HCT116 (cell line): ENCODE measurements around the gene RTL1. TPM values are rescaled to one million over a fixed set of nuclear protein-coding genes. Genes with fewer than 3 reads are reported as not detected.

Experiments
- ATAC-seq: fragments of 200-7000 bp; cut with Tn5 transposase; 2 replicates; pipeline ENCODE4 v1.9.1; 2020; ENCODE audit warnings: mild to moderate bottlenecking, moderate library complexity
- BruUV-seq: library from RNA; stranded (reverse); fragments of 400-500 nt; replicated peaks from 2 replicates; lab custom pipeline; 2021; lab: Mats Ljungman, UMichigan
- CTCF ChIA-PET: fragments of 300-600 bp; sonication (Branson Sonifier 250); formaldehyde crosslinking; loops from one replicate; lab custom pipeline; 2021; ENCODE audit warnings: antibody characterized with exemption; lab: Charles Lee
- POLR2A ChIA-PET: fragments of 300-600, 350-600 bp; sonication (Branson Sonifier 250); formaldehyde crosslinking; loops from one replicate; lab custom pipeline; 2021; ENCODE audit warnings: antibody characterized with exemption; lab: Charles Lee
- RAD21 ChIA-PET, 2 experiments: fragments of 300-600 bp; sonication (Branson Sonifier 250); formaldehyde crosslinking; loops; one replicate each; lab custom pipeline; 2023; ENCODE audit warnings: low total read pairs in 2 of 2; ENCODE audit not compliant: uncharacterized antibody in 2 of 2, unreplicated experiment in 2 of 2, low non-redundant PET in 1 of 2; lab: Charles Lee
- DNase-seq: peaks from one replicate; pipeline ENCODE4 v3.0.0-alpha.2; 2010; ENCODE audit warnings: low read depth, low spot score
- H2AFZ ChIP-seq: fragments of 200-600 bp; shearing (Covaris generic), sonication (generic); 2 replicates; pipeline ENCODE4 v1.6.1; 2017; ENCODE audit warnings: low read depth, mixed run types, mixed read lengths, antibody characterized with exemption, low read length; ENCODE audit not compliant: poor library complexity, severe bottlenecking
- H3K27ac ChIP-seq: 2 replicates; pipeline ENCODE4 v1.5.1; 2012; ENCODE audit warnings: low read depth, low read length
- H3K27me3 ChIP-seq: fragments of 200-600 bp; sonication (generic); 2 replicates; pipeline ENCODE4 v1.6.1; 2016; ENCODE audit warnings: mixed run types, low read length, mixed read lengths; ENCODE audit not compliant: insufficient read depth
- H3K36me3 ChIP-seq, 2 experiments: fragments of 200-500 bp in 1 of 2; fragments of 200-600 bp in 1 of 2; sonication (Bioruptor generic) in 1 of 2; sonication (generic) in 1 of 2; 2 replicates each; pipeline versions ENCODE4 v1.5.1 to v1.6.1; 2014 to 2016; ENCODE audit warnings: low read length in 2 of 2, inconsistent platforms in 1 of 2, mixed read lengths in 1 of 2, mixed run types in 1 of 2; ENCODE audit not compliant: insufficient read depth in 2 of 2, control insufficient read depth in 1 of 2
- H3K4me1 ChIP-seq, 2 experiments: fragments of 200-600 bp in 1 of 2; sonication (generic) in 1 of 2; 2 replicates each; pipeline versions ENCODE4 v1.5.1 to v1.6.1; 2012 to 2017; ENCODE audit warnings: low read length in 2 of 2, inconsistent platforms in 1 of 2, mild to moderate bottlenecking in 1 of 2, mixed read lengths in 1 of 2, mixed run types in 1 of 2, moderate library complexity in 1 of 2; ENCODE audit not compliant: insufficient read depth in 2 of 2, control insufficient read depth in 1 of 2
- H3K4me2 ChIP-seq: fragments of 200-600 bp; sonication (generic); 2 replicates; pipeline ENCODE4 v1.6.1; 2017; ENCODE audit warnings: mixed run types, low read length, mixed read lengths
- H3K4me3 ChIP-seq, 2 experiments: fragments of 200-600 bp in 1 of 2; sonication (generic) in 1 of 2; replicated peaks in 1 of 2; 2 replicates each; pipeline ENCODE4 v1.5.1; 2011 to 2016; ENCODE audit warnings: low read length in 2 of 2, control low read depth in 1 of 2, low read depth in 1 of 2, mild to moderate bottlenecking in 1 of 2, mixed read lengths in 1 of 2, mixed run types in 1 of 2
- H3K79me2 ChIP-seq: fragments of 200-600 bp; sonication (generic); 2 replicates; pipeline ENCODE4 v1.6.1; 2017; ENCODE audit warnings: mild to moderate bottlenecking, mixed run types, low read length, moderate library complexity, mixed read lengths; ENCODE audit not compliant: insufficient read depth
- H3K9ac ChIP-seq: fragments of 200-600 bp; sonication (generic); 2 replicates; pipeline ENCODE4 v1.6.1; 2016; ENCODE audit warnings: low read length, mixed read lengths
- H3K9me2 ChIP-seq: fragments of 200-600 bp; sonication (generic), shearing (Covaris generic); 2 replicates; pipeline ENCODE4 v1.6.1; 2017; ENCODE audit warnings: mixed run types, mild to moderate bottlenecking, moderate library complexity; ENCODE audit not compliant: insufficient read depth
- H3K9me3 ChIP-seq, 2 experiments: fragments of 200-500 bp in 1 of 2; fragments of 200-600 bp in 1 of 2; sonication (Bioruptor generic) in 1 of 2; sonication (generic) in 1 of 2; 2 replicates each; pipeline ENCODE4 v1.6.1; 2014 to 2017; ENCODE audit warnings: low read length in 2 of 2, mixed read lengths in 2 of 2, inconsistent platforms in 1 of 2, low read depth in 1 of 2, mild to moderate bottlenecking in 1 of 2, mixed run types in 1 of 2, moderate library complexity in 1 of 2; ENCODE audit not compliant: control insufficient read depth in 1 of 2, insufficient read depth in 1 of 2
- H4K20me1 ChIP-seq: fragments of 200-600 bp; sonication (generic), shearing (Covaris generic); 2 replicates; pipeline ENCODE4 v1.6.1; 2017; ENCODE audit warnings: mixed run types, mild to moderate bottlenecking, moderate library complexity; ENCODE audit not compliant: insufficient read depth
- CBX3 ChIP-seq: IDR thresholded peaks from 2 replicates; pipeline ENCODE4 v1.6.1; 2012; ENCODE audit warnings: low read depth
- POLR2A ChIP-seq: IDR thresholded peaks from 2 replicates; pipeline ENCODE4 v1.7.0; 2011; ENCODE audit warnings: borderline replicate concordance; ENCODE audit not compliant: insufficient read depth, insufficient read length; ENCODE audit errors: extremely low read depth
- SIN3A ChIP-seq: IDR thresholded peaks from 2 replicates; pipeline ENCODE4 v1.6.1; 2012; ENCODE audit warnings: low read depth
- SRF ChIP-seq: IDR thresholded peaks from 2 replicates; pipeline ENCODE4 v1.6.1; 2012; ENCODE audit warnings: low read depth
- ZNF274 ChIP-seq: fragments of 200-500 bp; sonication (Bioruptor generic); IDR thresholded peaks from 2 replicates; pipeline ENCODE4 v1.6.1; 2014; ENCODE audit warnings: mild to moderate bottlenecking, low read depth, low read length, inconsistent platforms
- intact Hi-C: fragments of 100-400 bp; cut with micrococcal nuclease; formaldehyde crosslinking; loops from 2 replicates; pipeline ENCODE4 v1.10.0; 2022
- total RNA-seq: library from RNA; stranded (reverse); gene quantifications from one replicate; pipeline ENCODE4 v1.2.1, GENCODE V29; 2021; ENCODE audit not compliant: unreplicated experiment
- TF ChIP-seq, protein P1 (sequence below): IDR thresholded peaks from 2 replicates; pipeline ENCODE4 v1.6.1; 2012
- TF ChIP-seq, protein P2 (sequence below): IDR thresholded peaks from 2 replicates; pipeline ENCODE4 v1.6.1; 2012; ENCODE audit warnings: low read depth
- TF ChIP-seq, protein P3 (sequence below): IDR thresholded peaks from 2 replicates; pipeline ENCODE4 v1.6.1; 2012

The RTL1 gene
- total RNA-seq, 1 experiment from 2014 or later, result not detected

DNA sequence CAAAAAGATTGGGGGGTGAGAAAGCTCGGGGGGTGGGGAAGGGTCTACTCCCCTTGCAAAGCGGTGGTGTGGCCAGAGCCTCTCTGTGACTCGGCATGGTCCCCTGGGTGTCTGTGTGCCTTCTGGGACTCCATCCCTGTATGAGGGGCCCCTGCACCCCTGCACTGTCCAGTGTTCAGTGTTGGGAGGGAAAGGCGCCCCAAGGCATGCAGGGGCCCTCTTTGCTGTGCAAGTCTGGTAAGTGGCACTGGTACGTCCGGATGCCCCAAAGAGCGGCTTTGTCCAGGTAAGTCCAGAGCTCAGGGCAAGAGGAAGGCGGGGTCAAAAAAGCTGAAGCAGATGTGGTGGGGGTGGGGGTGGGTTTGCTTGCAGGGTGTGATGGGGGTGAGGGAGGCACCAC, 23.7 kb downstream of the RTL1 start:
- BruUV-seq, result no TSS peak
- DNase-seq (no peak), ATAC-seq (no peak)
- H3K9me2 ChIP-seq, result no peaks in the 10 kb centered on the region
- CTCF ChIA-PET, result no interaction called here
- no peaks in the 10 kb centered on the region for H3K4me1 ChIP-seq
- H3K27me3 ChIP-seq, result no peaks in the 10 kb centered on the region
- no peaks in the 10 kb centered on the region for H3K36me3 ChIP-seq
- H3K9ac ChIP-seq, result no peak overlapping the region
- intact Hi-C loops, result no loop called here
- no peaks in the 10 kb centered on the region for H3K79me2 ChIP-seq
- H4K20me1 ChIP-seq, result no peaks in the 10 kb centered on the region
- no peak for TF ChIP-seq SIN3A
- TF ChIP-seq SRF, result no peak
- no peak for TF ChIP-seq POLR2A
- TF ChIP-seq, protein P1, sequence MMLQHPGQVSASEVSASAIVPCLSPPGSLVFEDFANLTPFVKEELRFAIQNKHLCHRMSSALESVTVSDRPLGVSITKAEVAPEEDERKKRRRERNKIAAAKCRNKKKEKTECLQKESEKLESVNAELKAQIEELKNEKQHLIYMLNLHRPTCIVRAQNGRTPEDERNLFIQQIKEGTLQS, result no peak
- TF ChIP-seq ZNF274, result no peak
- TF ChIP-seq, protein P2, sequence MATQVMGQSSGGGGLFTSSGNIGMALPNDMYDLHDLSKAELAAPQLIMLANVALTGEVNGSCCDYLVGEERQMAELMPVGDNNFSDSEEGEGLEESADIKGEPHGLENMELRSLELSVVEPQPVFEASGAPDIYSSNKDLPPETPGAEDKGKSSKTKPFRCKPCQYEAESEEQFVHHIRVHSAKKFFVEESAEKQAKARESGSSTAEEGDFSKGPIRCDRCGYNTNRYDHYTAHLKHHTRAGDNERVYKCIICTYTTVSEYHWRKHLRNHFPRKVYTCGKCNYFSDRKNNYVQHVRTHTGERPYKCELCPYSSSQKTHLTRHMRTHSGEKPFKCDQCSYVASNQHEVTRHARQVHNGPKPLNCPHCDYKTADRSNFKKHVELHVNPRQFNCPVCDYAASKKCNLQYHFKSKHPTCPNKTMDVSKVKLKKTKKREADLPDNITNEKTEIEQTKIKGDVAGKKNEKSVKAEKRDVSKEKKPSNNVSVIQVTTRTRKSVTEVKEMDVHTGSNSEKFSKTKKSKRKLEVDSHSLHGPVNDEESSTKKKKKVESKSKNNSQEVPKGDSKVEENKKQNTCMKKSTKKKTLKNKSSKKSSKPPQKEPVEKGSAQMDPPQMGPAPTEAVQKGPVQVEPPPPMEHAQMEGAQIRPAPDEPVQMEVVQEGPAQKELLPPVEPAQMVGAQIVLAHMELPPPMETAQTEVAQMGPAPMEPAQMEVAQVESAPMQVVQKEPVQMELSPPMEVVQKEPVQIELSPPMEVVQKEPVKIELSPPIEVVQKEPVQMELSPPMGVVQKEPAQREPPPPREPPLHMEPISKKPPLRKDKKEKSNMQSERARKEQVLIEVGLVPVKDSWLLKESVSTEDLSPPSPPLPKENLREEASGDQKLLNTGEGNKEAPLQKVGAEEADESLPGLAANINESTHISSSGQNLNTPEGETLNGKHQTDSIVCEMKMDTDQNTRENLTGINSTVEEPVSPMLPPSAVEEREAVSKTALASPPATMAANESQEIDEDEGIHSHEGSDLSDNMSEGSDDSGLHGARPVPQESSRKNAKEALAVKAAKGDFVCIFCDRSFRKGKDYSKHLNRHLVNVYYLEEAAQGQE, result no peak
- TF ChIP-seq, protein P3, sequence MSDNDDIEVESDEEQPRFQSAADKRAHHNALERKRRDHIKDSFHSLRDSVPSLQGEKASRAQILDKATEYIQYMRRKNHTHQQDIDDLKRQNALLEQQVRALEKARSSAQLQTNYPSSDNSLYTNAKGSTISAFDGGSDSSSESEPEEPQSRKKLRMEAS, result no peak
- no peak for TF ChIP-seq CBX3
- TF ChIP-seq, all 23 proteins: peak for 0
- ChIA-PET POLR2A (interaction anchor here (0.7 kb wide), 1 partner anchor 38 kb away, joined by 6 read pairs; no protein-coding TSS in a partner anchor), RAD21 (no interaction called here)
- Histone ChIP-seq H3K4me2 (no peak overlapping the region), H3K9me3 (no peaks in the 10 kb centered on the region), H3K27ac (no peak overlapping the region), H3K4me3 (no peak overlapping the region), H2AFZ (no peak overlapping the region)
